Measurements from ENCODE around the gene POU5F1. TPM values are rescaled to one million over a fixed set of nuclear protein-coding genes. Genes with fewer than 3 reads are reported as not detected.

POU5F1 gene
- total and polyA plus RNA-seq, 10 donors = 0.57 to 3.7 (median 1.5) TPM

GRCh38 chr6:31175971-31176370, 5.5 kb upstream of the POU5F1 start:
- intact Hi-C loops (cut with DNase I; ENCODE audit: low total_unique reads) = no loop called here

GRCh38 chr6:31174378-31174777, 3.9 kb upstream of the POU5F1 start:
- intact Hi-C loops (cut with DNase I; ENCODE audit: low total_unique reads) = no loop called here
- H3K27ac ChIP-seq = no peak overlapping the region
- peaks cover 0 to 14% (median 6%) of the 10 kb centered on the region in 6 donors for H3K4me1 ChIP-seq
- 80 to 94% (median 86%) methylated on average over 5 of the region's 5 CpGs for WGBS, 5 donors
- peaks cover 0 to 7% (median 0%) of the 10 kb centered on the region in 6 donors for H3K36me3 ChIP-seq
- no peaks in the 10 kb centered on the region for H3K9me3 ChIP-seq
- DNase-seq = no peak
- no peaks in the 10 kb centered on the region for H3K27me3 ChIP-seq (replicated peaks in 1 of 7)
- H3K4me3 ChIP-seq = no peak overlapping the region
- TF ChIP-seq CTCF (IDR thresholded peaks at IDR 0.05 in 8 of 11, conservative IDR thresholded peaks at IDR 0.05 in 3 of 11) = no peak
- TF ChIP-seq POLR2AphosphoS5 (IDR thresholded peaks at IDR 0.05) = no peak
- no peak for TF ChIP-seq POLR2A (IDR thresholded peaks at IDR 0.05)

More at GRCh38 chr6:31175971-31176370, 5.5 kb upstream of the POU5F1 start:
- no peak overlapping the region for H3K27ac ChIP-seq
- WGBS, 5 donors = 84 to 94% (median 86%) methylated on average over 3 of the region's 3 CpGs
- peaks cover 0 to 26% (median 7%) of the 10 kb centered on the region in 6 donors for H3K4me1 ChIP-seq
- no peak for TF ChIP-seq POLR2AphosphoS5 (IDR thresholded peaks at IDR 0.05)
- TF ChIP-seq POLR2A (IDR thresholded peaks at IDR 0.05) = no peak
- TF ChIP-seq CTCF (IDR thresholded peaks at IDR 0.05 in 8 of 11, conservative IDR thresholded peaks at IDR 0.05 in 3 of 11) = no peak
- no peaks in the 10 kb centered on the region for H3K27me3 ChIP-seq (replicated peaks in 1 of 7)
- H3K4me3 ChIP-seq = no peak overlapping the region
- H3K9me3 ChIP-seq = no peaks in the 10 kb centered on the region
- H3K36me3 ChIP-seq = peaks cover 0 to 7% (median 0%) of the 10 kb centered on the region in 6 donors
- no peak for DNase-seq

GRCh38 chr6:31173406-31173805, 2.9 kb upstream of the POU5F1 start:
- TF ChIP-seq POLR2AphosphoS5 (IDR thresholded peaks at IDR 0.05) = no peak
- no peak for TF ChIP-seq CTCF (IDR thresholded peaks at IDR 0.05 in 8 of 11, conservative IDR thresholded peaks at IDR 0.05 in 3 of 11)
- no peak for TF ChIP-seq POLR2A (IDR thresholded peaks at IDR 0.05)
- 80 to 95% (median 82%) methylated on average over 2 to 3 of the region's 3 CpGs for WGBS, 5 donors
- H3K36me3 ChIP-seq = peaks cover 0 to 7% (median 0%) of the 10 kb centered on the region in 6 donors
- no peak overlapping the region for H3K4me3 ChIP-seq
- no peaks in the 10 kb centered on the region for H3K27me3 ChIP-seq (replicated peaks in 1 of 7)
- H3K27ac ChIP-seq = no peak overlapping the region
- H3K4me1 ChIP-seq = peaks cover 0 to 4% (median 1%) of the 10 kb centered on the region in 6 donors
- no peak for DNase-seq
- intact Hi-C loops (cut with DNase I; ENCODE audit: low total_unique reads) = no loop called here
- no peaks in the 10 kb centered on the region for H3K9me3 ChIP-seq

GRCh38 chr6:31172973-31173384, 2.5 kb upstream of the POU5F1 start:
- no peaks in the 10 kb centered on the region for H3K9me3 ChIP-seq
- H3K36me3 ChIP-seq = peaks cover 0 to 7% (median 0%) of the 10 kb centered on the region in 6 donors
- no peak overlapping the region for H3K27ac ChIP-seq
- H3K4me1 ChIP-seq = peaks cover 0 to under 1% (median 0%) of the 10 kb centered on the region in 6 donors
- H3K4me3 ChIP-seq = no peak overlapping the region
- DNase-seq = no peak
- 69 to 94% (median 78%) methylated on average over 5 of the region's 5 CpGs for WGBS, 5 donors
- intact Hi-C loops (cut with DNase I; ENCODE audit: low total_unique reads) = no loop called here
- H3K27me3 ChIP-seq (replicated peaks in 1 of 7) = no peaks in the 10 kb centered on the region
- no peak for TF ChIP-seq POLR2AphosphoS5 (IDR thresholded peaks at IDR 0.05)
- no peak for TF ChIP-seq CTCF (IDR thresholded peaks at IDR 0.05 in 8 of 11, conservative IDR thresholded peaks at IDR 0.05 in 3 of 11)
- no peak for TF ChIP-seq POLR2A (IDR thresholded peaks at IDR 0.05)

Data from spleen (tissue), 11 donors.